ENCODE measurements around the gene LPCAT4. TPM values are rescaled to one million over a fixed set of nuclear protein-coding genes. Genes with fewer than 3 reads are reported as not detected.
A peak's percentile ranks its signal among the peaks of the same experiment; 100 is the strongest.

LPCAT4 gene
- total and polyA plus RNA-seq, 9 of the 15 experiments (the other 6 are each of a cell fraction or from before 2014, with no cell fraction given), result 7.3 to 34.3 (median 14.4) TPM

GRCh38 chr15:34357653-34358052 lies 9.3 kb downstream of the LPCAT4 start (continued):
- TF ChIP-seq PBX2 (CRISPR knock-in tag; IDR thresholded peaks at IDR 0.05; ENCODE audit: low read depth) (no peak), PBX2 (tag; conservative IDR thresholded peaks at IDR 0.05; ENCODE audit: low read depth) (peak; percentile 93), MECOM (CRISPR knock-in tag; IDR thresholded peaks at IDR 0.05) (peak; percentile 69; the same call in 1 of the 2 replicates), ZNF75A (CRISPR knock-in tag; IDR thresholded peaks at IDR 0.05) (no peak), HOXB6 (CRISPR knock-in tag; IDR thresholded peaks at IDR 0.05; ENCODE audit: borderline replicate concordance) (no peak)

DNA sequence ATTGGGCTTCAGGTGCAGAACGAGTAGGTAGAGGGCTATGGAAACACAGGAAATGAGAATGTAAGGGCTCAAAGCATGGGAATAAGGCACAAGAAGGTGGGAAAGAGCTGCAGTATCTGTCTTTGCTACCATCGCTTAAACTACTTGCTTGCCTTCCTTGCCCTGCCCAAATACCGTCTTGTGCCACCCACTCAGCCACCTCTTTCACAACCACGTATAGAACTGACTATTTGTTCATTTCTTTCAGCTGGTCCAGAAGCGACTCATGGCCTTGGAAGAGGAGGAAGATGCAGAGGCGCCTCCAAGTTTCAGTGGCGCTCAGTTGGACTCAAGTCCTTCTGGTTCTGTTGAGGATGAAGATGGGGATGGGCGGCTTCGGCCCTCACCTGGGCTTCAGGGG lies 11.8 kb downstream of the LPCAT4 start:
- CTCF ChIA-PET (ENCODE audit: low intra/inter-chr PET ratio), result no interaction called here
- Histone ChIP-seq H3K9ac (ENCODE audit: insufficient read depth in 1 of 2, low read depth in 2 of 2, low read length in 2 of 2) (no peak overlapping the region), H4K20me1 (replicated peaks; ENCODE audit: control insufficient read depth, insufficient read depth, low read length) (no peaks in the 10 kb centered on the region), H3K4me3 (no peak overlapping the region), H3K79me2 (ENCODE audit: control insufficient read depth, insufficient read depth, low read length) (no peaks in the 10 kb centered on the region), H3K27me3 (ENCODE audit: control insufficient read depth in 2 of 2, insufficient read depth in 2 of 2, low read length in 2 of 2) (peaks cover 8 to 11% of the 10 kb centered on the region in 2 experiments), H3K36me3 (ENCODE audit: control insufficient read depth, insufficient read depth, low read length) (peaks cover 11% of the 10 kb centered on the region; the same call in 1 of the 3 replicates), H3K4me1 (replicated peaks in 1 of 2; ENCODE audit: control insufficient read depth in 2 of 2, insufficient read depth in 2 of 2, low read length in 2 of 2) (peaks cover 0 to 2% of the 10 kb centered on the region in 2 experiments; a peak in 1 of 5 replicates), H3K9me3 (replicated peaks; ENCODE audit: control insufficient read depth, insufficient read depth, low read depth, low read length) (no peaks in the 10 kb centered on the region), H3K9me1 (ENCODE audit: control insufficient read depth, insufficient read depth, low read length) (no peaks in the 10 kb centered on the region), H2AFZ (ENCODE audit: low read depth, low read length) (no peak overlapping the region), H3K4me2 (ENCODE audit: insufficient read depth, low read length) (no peak overlapping the region), H3K27ac (ENCODE audit: extremely low read depth, low read depth, low read length) (no peak overlapping the region)
- intact Hi-C loops (cut with micrococcal nuclease) (no loop called here), in situ Hi-C loops (cut with MboI) (no loop called here)
- WGBS (ENCODE audit: insufficient coverage, low coverage, missing lambda C conversion rate), result 36% methylated on average over 9 of the region's 9 CpGs
- ATAC-seq (no peak), DNase-seq (ENCODE audit: extremely low read depth in 1 of 4, low spot score in 3 of 4) (no peak), FAIRE-seq (no peak)
- BruUV-seq (replicated peaks), result no TSS peak
- POLR2A ChIA-PET, result interaction anchor here (1.1 to 2.6 kb wide), 3 partner anchors 12 to 25 kb away, joined by 4 to 10 read pairs (median 6); partner anchors contain the start of genes LPCAT4, NOP10 and NUTM1
- TF ChIP-seq SNRNP70 (optimal IDR thresholded peaks at IDR 0.05; ENCODE audit: low read depth, low read length) (no peak), PREB (CRISPR knock-in tag; IDR thresholded peaks at IDR 0.05) (no peak), COPS2 (conservative IDR thresholded peaks at IDR 0.05) (no peak), ZNF24 (IDR thresholded peaks at IDR 0.05) (no peak), U2AF1 (optimal IDR thresholded peaks at IDR 0.05; ENCODE audit: low read depth, low read length) (no peak)
- TF ChIP-seq, protein P1, sequence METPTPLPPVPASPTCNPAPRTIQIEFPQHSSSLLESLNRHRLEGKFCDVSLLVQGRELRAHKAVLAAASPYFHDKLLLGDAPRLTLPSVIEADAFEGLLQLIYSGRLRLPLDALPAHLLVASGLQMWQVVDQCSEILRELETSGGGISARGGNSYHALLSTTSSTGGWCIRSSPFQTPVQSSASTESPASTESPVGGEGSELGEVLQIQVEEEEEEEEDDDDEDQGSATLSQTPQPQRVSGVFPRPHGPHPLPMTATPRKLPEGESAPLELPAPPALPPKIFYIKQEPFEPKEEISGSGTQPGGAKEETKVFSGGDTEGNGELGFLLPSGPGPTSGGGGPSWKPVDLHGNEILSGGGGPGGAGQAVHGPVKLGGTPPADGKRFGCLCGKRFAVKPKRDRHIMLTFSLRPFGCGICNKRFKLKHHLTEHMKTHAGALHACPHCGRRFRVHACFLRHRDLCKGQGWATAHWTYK (CRISPR knock-in tag; IDR thresholded peaks at IDR 0.05), result no peak
- TF ChIP-seq, protein P2, sequence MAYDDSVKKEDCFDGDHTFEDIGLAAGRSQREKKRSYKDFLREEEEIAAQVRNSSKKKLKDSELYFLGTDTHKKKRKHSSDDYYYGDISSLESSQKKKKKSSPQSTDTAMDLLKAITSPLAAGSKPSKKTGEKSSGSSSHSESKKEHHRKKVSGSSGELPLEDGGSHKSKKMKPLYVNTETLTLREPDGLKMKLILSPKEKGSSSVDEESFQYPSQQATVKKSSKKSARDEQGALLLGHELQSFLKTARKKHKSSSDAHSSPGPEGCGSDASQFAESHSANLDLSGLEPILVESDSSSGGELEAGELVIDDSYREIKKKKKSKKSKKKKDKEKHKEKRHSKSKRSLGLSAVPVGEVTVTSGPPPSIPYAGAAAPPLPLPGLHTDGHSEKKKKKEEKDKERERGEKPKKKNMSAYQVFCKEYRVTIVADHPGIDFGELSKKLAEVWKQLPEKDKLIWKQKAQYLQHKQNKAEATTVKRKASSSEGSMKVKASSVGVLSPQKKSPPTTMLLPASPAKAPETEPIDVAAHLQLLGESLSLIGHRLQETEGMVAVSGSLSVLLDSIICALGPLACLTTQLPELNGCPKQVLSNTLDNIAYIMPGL (CRISPR knock-in tag; IDR thresholded peaks at IDR 0.05), result no peak

Data from K562 (cell line).